GM10266 (cell line): ENCODE measurements around the gene ANP32E.

Source experiments
- DNase-seq: peaks from one replicate; pipeline ENCODE4 v3.0.0; 2012; ENCODE audit errors: extremely low spot score
- TF ChIP-seq, protein P1 (sequence below): IDR thresholded peaks from 2 replicates; pipeline ENCODE4 v1.5.1; 2012; ENCODE audit warnings: mild to moderate bottlenecking, low read depth; ENCODE audit not compliant: control insufficient read depth, insufficient read depth; ENCODE audit errors: missing control alignments

ANP32E gene

DNA sequence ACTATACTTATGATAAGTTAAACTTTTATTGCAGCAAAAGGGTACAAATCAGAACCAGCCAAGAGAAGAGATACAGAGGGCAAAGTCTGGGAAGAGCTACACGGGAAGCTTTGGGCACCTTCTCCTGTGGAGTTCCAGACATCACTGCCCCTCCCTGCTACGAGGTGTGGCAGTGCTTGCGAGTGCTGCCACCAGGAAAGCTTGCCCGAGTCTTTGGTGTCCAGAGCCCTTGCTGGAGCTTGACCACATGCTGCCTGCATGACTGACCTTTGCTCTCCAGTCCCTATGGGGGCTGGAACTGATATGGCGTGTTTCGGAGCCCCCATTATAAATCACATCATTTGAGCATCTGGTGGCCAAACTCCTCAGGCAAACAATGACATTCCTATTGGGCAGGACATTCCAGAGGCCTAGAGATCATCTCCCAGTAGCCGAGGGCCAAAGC, 62.7 kb downstream of the ANP32E start:
- DNase-seq, result no peak
- TF ChIP-seq, protein P1, sequence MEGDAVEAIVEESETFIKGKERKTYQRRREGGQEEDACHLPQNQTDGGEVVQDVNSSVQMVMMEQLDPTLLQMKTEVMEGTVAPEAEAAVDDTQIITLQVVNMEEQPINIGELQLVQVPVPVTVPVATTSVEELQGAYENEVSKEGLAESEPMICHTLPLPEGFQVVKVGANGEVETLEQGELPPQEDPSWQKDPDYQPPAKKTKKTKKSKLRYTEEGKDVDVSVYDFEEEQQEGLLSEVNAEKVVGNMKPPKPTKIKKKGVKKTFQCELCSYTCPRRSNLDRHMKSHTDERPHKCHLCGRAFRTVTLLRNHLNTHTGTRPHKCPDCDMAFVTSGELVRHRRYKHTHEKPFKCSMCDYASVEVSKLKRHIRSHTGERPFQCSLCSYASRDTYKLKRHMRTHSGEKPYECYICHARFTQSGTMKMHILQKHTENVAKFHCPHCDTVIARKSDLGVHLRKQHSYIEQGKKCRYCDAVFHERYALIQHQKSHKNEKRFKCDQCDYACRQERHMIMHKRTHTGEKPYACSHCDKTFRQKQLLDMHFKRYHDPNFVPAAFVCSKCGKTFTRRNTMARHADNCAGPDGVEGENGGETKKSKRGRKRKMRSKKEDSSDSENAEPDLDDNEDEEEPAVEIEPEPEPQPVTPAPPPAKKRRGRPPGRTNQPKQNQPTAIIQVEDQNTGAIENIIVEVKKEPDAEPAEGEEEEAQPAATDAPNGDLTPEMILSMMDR, result no peak

DNA sequence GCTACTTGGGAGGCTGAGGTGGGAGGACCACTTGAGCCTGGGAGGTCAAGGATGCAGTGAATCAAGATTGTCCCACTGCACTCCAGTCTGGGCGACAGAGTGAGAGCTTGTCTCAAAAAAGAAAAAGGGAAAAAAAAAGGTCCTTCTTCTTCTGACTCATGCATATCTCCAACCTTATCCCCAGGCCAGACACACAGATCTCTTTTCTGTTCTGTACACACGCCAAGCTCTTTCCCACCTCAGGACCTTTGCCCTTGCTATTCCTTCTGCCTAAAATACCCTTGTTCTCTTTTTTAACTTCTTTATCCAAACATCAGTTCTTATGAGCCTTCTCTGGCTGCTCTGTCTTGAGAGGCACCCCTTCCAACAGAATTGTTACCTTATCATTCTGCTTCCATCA, 64.1 kb downstream of the ANP32E start:
- no peak for DNase-seq
- TF ChIP-seq, protein P1, result no peak

GRCh38 chr1:150168960-150169601, 66.8 kb downstream of the ANP32E start:
- TF ChIP-seq, protein P1, result peak; percentile 76
- DNase-seq, result peak; percentile 69
